T47D (cell line): Measurements from ENCODE around the gene KIFAP3.
"Not testable (repeated sequence)": the region's sequence is repeated elsewhere in the genome, so short reads cannot be mapped to it uniquely, and the experiment has no call there.

Experiments
- DNase-seq, 2 experiments: peaks; one replicate each; pipeline versions ENCODE4 v3.0.0 to v3.0.0-alpha.2; 2011 to 2012; ENCODE audit warnings: low read depth in 1 of 2, low spot score in 1 of 2
- JUND ChIP-seq: IDR thresholded peaks from 2 replicates; pipeline ENCODE4 v1.6.1; 2012; ENCODE audit warnings: low read depth
- in situ Hi-C: cut with HindIII; loops from 2 replicates; pipeline ENCODE4 v1.10.0; 2016; ENCODE audit warnings: low sequenced_read_pairs, low pct_unique_long_range_greater_than_20kb

KIFAP3 gene

DNA sequence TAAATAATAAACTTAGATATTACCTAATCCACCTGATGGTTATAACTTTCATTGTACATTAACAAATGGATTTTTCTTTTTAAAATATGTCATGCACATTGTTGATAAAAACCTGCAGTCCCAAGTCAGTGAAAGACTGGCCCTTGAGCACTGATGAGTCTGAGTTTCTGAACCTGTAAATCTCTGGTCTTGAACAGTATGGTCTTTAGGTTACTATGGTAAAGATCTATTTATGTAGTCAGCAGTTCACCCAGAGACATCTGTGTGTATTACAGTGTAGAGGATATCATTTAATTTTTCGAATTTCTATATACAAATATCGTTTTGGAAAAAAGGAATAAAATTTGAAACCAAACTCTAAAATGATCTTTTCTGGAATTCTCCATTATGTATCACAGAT lies 150.4 kb downstream of the KIFAP3 start:
- in situ Hi-C loops = no loop called here
- no peak for DNase-seq
- no peak for TF ChIP-seq JUND

DNA sequence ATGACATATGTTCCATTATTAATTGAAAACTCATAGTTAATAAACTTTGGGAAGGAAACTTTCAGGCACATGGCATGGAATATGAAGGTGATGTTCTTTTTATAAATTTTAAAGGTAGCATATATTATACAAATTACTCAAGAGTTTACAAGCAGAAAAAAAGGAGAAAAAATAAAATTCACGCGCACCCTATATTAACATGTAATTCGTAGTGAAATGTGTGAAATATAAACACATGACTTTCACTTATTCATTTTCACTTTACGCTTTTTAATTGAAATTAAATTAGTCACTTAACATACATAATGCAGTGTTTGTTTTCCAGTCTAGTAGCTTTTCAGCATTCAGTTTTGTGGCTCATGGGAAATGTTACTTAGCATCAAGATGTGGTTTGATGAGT lies 153.4 kb downstream of the KIFAP3 start:
- in situ Hi-C loops = no loop called here
- no peak for DNase-seq
- no peak for TF ChIP-seq JUND

GRCh38 chr1:169918927-169919326 lies 155.6 kb downstream of the KIFAP3 start:
- in situ Hi-C loops = no loop called here
- DNase-seq = no peak
- TF ChIP-seq JUND = no peak

DNA sequence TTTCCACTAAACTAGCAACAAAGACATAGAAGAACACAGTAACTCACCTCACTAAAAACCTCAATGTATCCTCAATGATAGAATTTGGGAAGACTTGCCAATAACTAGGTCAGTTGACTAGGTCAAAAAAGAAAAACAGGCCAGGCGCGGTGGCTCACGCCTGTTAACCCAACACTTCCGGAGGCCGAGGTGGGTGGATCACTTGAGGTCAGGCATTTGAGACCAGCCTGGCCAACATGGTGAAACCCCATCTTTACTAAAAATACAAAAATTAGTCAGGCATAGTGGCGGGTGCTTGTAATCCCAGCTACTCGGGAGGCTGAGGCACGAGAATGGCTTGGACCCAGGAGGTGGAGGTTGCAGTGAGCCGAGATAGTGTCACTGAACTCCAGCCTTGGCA lies 156.3 kb downstream of the KIFAP3 start:
- in situ Hi-C loops, DNase-seq: not testable (repeated sequence)

GRCh38 chr1:169915150-169915549 lies 159.3 kb downstream of the KIFAP3 start:
- no peak for TF ChIP-seq JUND
- in situ Hi-C loops = no loop called here
- DNase-seq = no peak

- in situ Hi-C loops = no loop called here
- no peak for TF ChIP-seq JUND
- DNase-seq = no peak
Measured at GRCh38 chr1:169914531-169914930, 160.0 kb downstream of the KIFAP3 start.

- in situ Hi-C loops = no loop called here
- no peak for DNase-seq
- TF ChIP-seq JUND = no peak
Measured at GRCh38 chr1:169909499-169909898, 165.0 kb downstream of the KIFAP3 start.

DNA sequence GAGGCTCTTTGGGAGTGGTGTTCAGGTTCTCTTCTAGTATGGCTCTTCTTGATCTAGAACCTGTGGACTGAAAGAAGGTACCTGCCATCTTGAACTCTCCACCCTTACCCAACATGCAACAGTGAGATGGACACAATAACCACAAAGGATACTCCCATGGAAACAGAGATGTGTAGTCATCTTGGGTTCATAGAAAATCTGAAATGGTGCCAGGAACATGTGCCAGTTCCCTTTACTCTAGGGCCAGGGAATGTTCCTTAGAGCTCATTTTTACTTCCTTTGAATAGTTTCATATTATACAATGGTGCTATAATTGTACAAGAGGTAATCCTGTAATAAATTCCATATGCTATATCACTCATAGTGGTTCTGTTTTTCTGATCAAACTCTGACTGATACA lies 167.6 kb downstream of the KIFAP3 start:
- in situ Hi-C loops = no loop called here
- no peak for DNase-seq
- no peak for TF ChIP-seq JUND

DNA sequence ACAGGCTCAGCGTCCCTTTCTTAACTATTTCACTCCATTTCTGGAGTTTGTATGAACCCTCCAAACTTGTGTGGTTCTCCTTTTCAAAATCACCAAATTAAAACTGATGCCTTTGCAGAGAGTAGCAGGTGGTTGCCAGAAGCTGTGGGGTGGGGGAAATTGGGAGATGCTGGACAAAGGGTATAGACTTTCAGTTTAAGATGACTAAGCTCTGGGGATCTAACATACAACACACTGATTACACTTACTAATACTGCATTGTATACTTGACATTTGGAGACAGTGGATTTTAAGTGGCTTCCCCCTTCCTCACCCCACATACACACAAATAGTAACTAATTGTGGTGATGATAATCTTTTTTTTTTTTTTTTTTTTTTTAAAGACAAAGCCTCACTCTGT lies 169.7 kb downstream of the KIFAP3 start:
- no peak for DNase-seq
- no peak for TF ChIP-seq JUND
- in situ Hi-C loops = no loop called here

GRCh38 chr1:169902751-169903150 lies 171.7 kb downstream of the KIFAP3 start:
- no peak for TF ChIP-seq JUND
- in situ Hi-C loops = no loop called here
- no peak for DNase-seq

GRCh38 chr1:169901115-169901514 lies 173.4 kb downstream of the KIFAP3 start:
- TF ChIP-seq JUND = no peak
- no peak for DNase-seq
- in situ Hi-C loops = no loop called here

DNA sequence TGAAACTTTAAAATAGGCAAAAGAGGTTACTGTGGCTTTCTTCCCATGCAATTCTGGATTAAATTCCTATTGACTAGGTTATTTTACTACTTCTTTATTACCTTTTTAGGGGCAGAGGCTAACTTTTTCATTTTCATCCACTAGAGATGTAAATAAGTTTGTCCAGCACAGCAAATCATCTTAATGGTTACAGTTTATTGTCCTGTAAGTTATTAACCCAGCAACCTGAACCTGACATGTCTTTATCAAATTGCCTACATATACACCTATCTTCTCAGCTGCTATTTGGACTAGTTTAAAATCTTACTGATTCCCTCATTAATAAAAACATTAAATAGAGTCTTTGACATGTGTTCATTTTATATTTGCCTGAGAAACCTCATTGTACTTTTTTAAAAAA lies 173.9 kb downstream of the KIFAP3 start:
- no peak for TF ChIP-seq JUND
- DNase-seq = no peak
- in situ Hi-C loops = no loop called here

DNA sequence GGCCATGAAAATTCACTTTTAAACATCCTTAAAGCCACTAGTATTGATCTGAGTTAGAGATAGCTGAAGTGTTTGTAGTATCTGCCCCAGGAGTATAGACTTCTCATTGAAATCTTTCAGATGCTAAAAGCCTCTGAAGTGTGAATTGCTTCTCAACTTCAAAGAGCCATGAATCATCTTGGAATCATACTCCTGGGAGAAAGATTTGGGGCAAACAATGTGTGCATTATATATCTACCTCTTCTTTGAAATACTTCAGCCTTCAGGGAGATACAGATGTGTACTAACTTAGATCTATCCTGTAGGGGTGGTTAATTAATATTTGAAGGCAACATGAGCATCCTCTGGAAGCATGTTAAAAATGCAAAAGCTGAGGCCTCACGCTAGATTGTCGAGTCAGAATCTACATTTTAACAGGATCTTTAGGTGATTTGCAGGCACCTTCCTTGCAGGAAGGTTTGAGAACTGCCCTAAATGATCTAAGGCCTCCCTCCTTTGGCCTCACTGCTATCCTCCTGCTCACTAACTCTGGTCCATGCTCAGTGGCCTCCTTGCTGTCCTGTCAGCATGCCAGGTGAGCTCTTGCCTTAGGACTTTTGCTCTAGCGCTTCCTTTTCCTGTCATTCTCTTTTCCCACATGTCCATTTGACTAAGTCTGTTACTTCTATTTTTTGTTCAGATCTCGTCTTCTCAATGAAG lies 174.8 kb downstream of the KIFAP3 start:
- no peak for TF ChIP-seq JUND
- DNase-seq = no peak
- in situ Hi-C loops = no loop called here

DNA sequence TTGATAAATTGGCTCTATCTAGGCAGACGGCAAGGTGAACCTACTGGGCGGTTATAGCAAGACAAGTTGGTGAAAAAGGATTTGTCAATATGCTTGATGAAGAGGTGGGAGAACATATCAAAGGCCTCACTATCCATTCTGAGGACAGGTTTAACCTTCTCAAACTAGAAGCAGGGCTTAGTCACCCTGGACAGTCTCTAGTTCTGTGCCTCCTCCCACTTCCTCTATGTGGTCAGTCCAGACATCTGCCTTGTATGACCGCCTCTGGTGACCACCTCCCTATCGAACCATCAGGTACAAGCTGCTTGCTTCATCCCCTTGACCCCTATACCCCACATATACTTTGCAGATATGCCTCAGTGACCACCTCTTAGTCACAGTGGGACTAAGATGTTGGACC lies 178.5 kb downstream of the KIFAP3 start:
- in situ Hi-C loops = no loop called here
- TF ChIP-seq JUND = no peak
- DNase-seq = no peak
